ENCODE results near the gene ANKRD60.

DNA sequence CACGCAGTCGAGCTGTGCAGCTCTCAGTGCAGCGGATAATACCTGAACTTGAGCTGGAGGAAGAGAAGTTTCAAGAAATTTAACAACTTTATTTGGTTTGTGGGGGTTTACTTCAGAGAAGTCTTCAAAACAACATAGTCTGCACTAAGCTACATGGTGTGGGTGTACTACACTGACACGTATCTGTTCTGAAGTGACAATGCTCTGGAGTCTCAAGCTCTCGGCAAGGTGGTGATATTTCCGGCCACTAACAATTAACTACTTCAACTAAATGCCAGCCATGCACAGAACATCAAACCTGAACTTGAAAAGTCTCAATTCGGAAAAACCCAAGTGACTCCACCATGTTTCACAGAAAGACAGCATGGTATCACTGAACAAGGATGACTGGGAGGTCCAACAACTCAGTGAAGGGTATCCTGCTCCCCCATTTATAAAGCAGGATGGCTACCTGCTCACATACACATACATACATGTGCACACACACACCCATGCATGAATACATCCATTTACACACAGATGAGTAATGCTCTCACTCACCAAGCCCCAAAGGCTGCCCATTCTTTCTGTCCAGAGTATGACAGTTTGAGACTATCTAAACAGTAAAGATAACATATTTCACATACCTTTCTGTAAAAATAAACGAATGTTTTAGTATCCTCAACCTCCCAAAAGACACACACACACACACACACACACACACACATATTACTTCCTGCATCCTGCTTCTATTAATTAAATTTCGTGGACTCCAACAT is 15.4 kb upstream of the ANKRD60 start:
- TF ChIP-seq, protein P1, sequence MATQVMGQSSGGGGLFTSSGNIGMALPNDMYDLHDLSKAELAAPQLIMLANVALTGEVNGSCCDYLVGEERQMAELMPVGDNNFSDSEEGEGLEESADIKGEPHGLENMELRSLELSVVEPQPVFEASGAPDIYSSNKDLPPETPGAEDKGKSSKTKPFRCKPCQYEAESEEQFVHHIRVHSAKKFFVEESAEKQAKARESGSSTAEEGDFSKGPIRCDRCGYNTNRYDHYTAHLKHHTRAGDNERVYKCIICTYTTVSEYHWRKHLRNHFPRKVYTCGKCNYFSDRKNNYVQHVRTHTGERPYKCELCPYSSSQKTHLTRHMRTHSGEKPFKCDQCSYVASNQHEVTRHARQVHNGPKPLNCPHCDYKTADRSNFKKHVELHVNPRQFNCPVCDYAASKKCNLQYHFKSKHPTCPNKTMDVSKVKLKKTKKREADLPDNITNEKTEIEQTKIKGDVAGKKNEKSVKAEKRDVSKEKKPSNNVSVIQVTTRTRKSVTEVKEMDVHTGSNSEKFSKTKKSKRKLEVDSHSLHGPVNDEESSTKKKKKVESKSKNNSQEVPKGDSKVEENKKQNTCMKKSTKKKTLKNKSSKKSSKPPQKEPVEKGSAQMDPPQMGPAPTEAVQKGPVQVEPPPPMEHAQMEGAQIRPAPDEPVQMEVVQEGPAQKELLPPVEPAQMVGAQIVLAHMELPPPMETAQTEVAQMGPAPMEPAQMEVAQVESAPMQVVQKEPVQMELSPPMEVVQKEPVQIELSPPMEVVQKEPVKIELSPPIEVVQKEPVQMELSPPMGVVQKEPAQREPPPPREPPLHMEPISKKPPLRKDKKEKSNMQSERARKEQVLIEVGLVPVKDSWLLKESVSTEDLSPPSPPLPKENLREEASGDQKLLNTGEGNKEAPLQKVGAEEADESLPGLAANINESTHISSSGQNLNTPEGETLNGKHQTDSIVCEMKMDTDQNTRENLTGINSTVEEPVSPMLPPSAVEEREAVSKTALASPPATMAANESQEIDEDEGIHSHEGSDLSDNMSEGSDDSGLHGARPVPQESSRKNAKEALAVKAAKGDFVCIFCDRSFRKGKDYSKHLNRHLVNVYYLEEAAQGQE (IDR thresholded peaks at IDR 0.05; ENCODE audit: low read depth): no peak
- no peak for TF ChIP-seq CREB1 (IDR thresholded peaks at IDR 0.05; ENCODE audit: low read depth)
